GM12865 (cell line): ENCODE results near the gene NET1.

Source experiments
- DNase-seq: peaks from one replicate; pipeline ENCODE4 v3.0.0; 2010; ENCODE audit warnings: low read depth
- H3K4me3 ChIP-seq: 2 replicates; pipeline ENCODE4 v1.5.1; 2011; ENCODE audit warnings: mild to moderate bottlenecking, low read depth, low read length, control low read depth
- TF ChIP-seq, protein P1 (sequence below): IDR thresholded peaks from 2 replicates; pipeline ENCODE4 v1.5.1; 2011; ENCODE audit warnings: low read length, control low read depth, low read depth, inconsistent platforms; ENCODE audit not compliant: insufficient read depth; ENCODE audit errors: missing control alignments

NET1 gene

GRCh38 chr10:5485948-5486852 lies 73.8 kb downstream of the NET1 start:
- TF ChIP-seq, protein P1, sequence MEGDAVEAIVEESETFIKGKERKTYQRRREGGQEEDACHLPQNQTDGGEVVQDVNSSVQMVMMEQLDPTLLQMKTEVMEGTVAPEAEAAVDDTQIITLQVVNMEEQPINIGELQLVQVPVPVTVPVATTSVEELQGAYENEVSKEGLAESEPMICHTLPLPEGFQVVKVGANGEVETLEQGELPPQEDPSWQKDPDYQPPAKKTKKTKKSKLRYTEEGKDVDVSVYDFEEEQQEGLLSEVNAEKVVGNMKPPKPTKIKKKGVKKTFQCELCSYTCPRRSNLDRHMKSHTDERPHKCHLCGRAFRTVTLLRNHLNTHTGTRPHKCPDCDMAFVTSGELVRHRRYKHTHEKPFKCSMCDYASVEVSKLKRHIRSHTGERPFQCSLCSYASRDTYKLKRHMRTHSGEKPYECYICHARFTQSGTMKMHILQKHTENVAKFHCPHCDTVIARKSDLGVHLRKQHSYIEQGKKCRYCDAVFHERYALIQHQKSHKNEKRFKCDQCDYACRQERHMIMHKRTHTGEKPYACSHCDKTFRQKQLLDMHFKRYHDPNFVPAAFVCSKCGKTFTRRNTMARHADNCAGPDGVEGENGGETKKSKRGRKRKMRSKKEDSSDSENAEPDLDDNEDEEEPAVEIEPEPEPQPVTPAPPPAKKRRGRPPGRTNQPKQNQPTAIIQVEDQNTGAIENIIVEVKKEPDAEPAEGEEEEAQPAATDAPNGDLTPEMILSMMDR: no peak
- no peak overlapping the region for H3K4me3 ChIP-seq
- DNase-seq: no peak

- no peak overlapping the region for H3K4me3 ChIP-seq
- DNase-seq: no peak
- TF ChIP-seq, protein P1: no peak
These were observed 74.5 kb downstream of the NET1 start for GRCh38 chr10:5486853-5487235.

DNA sequence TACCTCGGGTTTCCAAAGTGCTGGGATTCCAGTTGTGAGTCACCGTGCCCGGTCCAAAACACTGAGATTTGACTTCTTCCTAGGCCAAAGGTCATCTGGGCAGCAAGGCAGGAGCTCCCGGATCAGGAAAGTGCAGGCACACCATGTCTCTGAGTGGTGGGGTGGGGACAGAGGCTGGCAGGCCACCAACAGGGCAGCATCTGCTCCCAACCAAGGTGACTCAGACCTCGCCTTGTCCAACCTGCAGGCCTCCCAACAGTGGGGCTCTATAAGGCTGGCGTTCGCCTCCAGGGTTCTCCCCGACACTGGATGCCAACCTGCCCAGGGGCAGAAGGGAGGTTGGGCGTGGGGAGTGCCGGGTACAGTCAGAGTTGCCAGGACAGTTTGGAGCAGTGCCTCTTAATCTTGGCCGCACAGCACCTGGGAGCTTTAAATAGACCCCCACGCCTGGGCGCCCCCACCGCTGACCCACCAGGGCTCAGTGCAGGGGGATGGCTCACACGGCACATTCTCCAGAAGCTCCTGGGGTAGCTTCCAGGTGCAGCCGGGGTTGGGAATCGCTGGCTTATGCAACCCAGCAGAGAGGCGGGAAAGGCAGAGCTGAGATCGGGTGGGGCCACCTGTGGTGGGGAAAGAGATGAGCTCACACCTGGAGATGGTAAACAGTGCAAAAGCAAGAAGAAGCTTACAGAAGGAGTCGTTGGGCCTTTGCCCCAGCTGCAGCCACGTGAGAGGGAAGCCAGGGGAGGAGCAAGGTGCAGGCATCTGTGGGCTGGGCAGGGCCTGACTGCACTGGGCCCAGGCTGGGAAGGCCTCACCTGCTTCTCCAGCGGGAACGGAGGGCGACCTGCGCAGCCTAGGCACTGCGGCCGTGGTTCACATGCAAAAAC lies 76.2 kb downstream of the NET1 start:
- no peak overlapping the region for H3K4me3 ChIP-seq
- TF ChIP-seq, protein P1: no peak
- no peak for DNase-seq

- TF ChIP-seq, protein P1: no peak
These were observed 77.7 kb downstream of the NET1 start for GRCh38 chr10:5490032-5490431.

DNA sequence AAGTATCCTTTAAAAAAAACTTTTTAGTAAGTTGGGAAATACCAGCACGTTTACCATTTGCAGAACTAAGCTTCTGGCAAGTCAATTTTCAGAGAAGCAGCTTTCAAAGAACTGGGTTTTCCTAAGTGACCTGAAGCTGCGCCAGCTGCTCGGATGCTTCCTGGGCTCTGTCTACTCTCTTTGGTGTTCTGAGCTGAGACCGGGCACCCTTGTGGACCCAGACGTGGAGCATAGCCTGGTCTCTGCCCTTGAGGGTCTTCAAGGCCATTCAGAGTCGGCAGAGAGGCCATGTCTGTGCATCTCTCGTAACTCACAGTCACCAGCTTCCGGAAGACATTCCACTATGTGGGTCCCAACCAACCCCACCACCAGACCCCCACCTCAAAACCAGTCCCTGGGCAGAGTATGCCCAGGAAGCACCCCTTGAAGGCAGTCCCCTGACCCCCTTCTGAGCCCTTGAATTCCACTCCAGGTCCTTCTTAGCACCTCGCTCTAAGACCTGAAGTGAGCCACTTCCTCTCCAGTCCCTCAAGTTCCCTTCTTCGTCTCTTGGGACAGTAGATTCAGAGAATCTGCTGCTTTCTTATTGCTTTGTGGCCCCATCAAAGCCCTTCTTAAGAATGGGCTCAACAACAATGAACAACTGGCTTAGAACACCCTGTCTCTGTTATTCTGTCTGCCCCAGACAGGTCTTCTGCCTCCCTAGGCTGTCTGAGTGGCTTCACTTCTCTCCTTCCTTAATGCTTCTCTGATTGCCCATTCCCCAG lies 78.5 kb downstream of the NET1 start:
- TF ChIP-seq, protein P1: no peak
- H3K4me3 ChIP-seq: no peak overlapping the region

More at GRCh38 chr10:5490032-5490431, 77.7 kb downstream of the NET1 start:
- no peak overlapping the region for H3K4me3 ChIP-seq
- DNase-seq: no peak

GRCh38 chr10:5491477-5491876 lies 79.1 kb downstream of the NET1 start:
- no peak for DNase-seq
- TF ChIP-seq, protein P1: no peak
- no peak overlapping the region for H3K4me3 ChIP-seq

More for the DNA sequence above, 78.5 kb downstream of the NET1 start:
- peak; percentile 21 for DNase-seq
